GM21619 (cell line): ENCODE data around the gene CATSPERB.
"Not testable (repeated sequence)": the region's sequence is repeated elsewhere in the genome, so short reads cannot be mapped to it uniquely, and the experiment has no call there.

ENCODE experiments used
- ATAC-seq: cut with Tn5 transposase; IDR thresholded peaks from one replicate; pipeline ENCODE4 v1.9.1; 2021; ENCODE audit not compliant: unreplicated experiment

The CATSPERB gene

GRCh38 chr14:91739867-91740266, 8.0 kb upstream of the CATSPERB start:
- ATAC-seq, result not testable (repeated sequence)

GRCh38 chr14:91737619-91738018, 5.7 kb upstream of the CATSPERB start:
- ATAC-seq, result no peak

DNA sequence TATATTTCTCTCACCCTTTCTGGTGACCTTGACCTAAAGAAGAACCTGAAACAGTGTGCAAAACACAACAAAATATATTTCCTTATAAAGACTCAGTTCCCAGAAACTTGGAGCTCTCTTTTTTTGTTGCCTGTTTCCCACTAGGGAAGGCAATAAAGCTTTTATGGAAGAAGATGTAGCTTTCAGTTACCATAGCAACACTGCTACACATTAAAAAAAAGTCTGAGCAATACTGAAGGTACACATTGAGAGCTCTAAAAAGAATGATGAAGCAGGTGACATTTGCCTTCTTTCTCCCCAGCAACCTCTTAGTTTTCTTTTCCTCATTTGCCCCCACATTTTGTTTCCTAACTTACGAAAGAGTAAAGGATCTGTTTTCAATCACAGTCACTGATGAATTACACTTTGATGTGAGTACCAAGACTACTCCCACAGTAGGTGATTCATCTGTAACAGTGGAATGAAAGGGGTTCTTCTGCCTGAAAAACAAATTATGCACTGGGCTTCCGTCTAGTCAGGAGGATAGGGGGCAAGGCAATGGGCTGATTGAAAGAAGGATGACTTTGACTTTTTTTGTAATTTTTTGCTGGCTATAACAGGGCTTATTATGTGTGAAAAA, 1.1 kb upstream of the CATSPERB start:
- no peak for ATAC-seq

DNA sequence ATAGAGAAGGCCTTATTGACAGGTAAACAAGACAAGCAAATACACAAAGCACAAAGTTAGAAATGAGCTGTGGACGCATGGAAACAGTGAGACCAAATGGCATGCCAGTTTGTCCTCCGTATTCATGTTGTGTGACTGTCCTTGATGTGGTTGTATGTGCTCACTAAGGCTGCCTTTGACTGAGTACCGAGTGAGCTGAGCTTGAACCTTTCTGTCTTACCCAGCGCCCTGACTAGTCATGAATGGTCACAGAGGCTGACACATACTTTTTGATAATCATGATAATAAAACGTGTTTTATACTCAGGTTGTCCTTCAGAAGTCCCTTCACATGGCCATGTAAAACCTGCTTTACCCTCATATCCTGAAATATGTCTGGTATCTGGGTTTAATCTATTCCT, 553 bp upstream of the CATSPERB start:
- no peak for ATAC-seq

- no peak for ATAC-seq
These were observed 868 bp downstream of the CATSPERB start for GRCh38 chr14:91731018-91731417.

- no peak for ATAC-seq
These were observed 2.1 kb downstream of the CATSPERB start for GRCh38 chr14:91729756-91730155.

GRCh38 chr14:91728616-91729183, 3.2 kb downstream of the CATSPERB start:
- no peak for ATAC-seq

DNA sequence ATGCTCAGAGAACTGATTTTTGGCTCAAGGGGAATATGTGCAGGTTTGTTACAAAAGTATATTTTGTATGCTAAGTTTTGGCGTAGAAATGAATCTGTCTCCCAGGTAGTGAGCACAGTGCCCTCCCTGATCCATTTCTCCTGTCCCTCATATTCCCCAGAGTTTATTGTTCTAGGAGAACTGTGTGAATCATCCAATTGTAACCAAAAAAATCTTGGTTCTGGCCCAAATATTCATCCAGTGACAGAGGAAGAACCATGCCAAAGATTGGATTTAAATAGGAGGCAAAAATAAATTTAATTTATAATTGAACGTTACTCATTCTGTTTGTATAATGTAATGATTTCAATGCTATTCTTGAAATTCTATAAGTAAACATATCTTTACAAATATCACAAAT, 4.8 kb downstream of the CATSPERB start:
- no peak for ATAC-seq

- ATAC-seq, result no peak
These were observed 8.4 kb downstream of the CATSPERB start for GRCh38 chr14:91723501-91723900.

GRCh38 chr14:91722386-91722785, 9.5 kb downstream of the CATSPERB start:
- no peak for ATAC-seq

DNA sequence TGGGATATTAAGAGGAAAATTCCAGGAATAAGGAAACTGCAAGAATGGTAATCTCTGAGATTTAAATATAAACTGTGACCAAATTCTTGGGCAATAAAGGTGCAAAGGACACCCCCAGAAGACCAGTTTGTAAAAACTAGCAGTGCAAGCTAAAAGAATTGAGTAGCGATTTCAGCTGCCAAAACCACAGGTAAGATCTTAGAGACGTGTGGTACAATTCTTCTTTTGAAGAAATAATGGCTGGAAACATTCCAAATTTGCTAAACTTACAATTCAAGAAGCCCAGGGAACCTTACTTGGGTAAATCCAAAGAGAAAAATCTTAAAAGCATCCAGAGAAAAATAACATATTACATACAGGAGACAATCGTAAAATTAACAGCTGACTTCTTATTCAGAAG, 12.0 kb downstream of the CATSPERB start:
- no peak for ATAC-seq

GRCh38 chr14:91716999-91717398, 14.9 kb downstream of the CATSPERB start:
- no peak for ATAC-seq

- no peak for ATAC-seq
These were observed 17.1 kb downstream of the CATSPERB start for GRCh38 chr14:91714805-91715204.

DNA sequence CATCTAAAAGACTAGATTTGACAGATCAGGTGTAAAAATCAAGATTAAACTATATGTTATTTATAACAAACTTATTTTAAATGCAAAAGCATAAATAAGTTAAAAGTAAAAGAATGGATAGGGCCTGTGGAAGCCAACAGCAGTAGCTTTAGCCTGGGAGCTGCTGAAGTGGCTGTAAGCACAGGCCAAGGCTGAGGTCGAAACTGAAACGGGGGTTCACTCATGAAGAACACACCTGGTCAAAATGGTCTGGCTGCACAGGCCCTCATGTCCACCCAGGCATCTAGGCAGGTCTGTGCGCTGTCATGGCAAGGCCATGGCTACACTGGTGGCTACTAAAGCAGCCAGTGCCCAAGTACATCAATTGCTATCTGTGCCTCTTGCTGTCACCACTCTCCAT, 23.1 kb downstream of the CATSPERB start:
- ATAC-seq, result no peak

DNA sequence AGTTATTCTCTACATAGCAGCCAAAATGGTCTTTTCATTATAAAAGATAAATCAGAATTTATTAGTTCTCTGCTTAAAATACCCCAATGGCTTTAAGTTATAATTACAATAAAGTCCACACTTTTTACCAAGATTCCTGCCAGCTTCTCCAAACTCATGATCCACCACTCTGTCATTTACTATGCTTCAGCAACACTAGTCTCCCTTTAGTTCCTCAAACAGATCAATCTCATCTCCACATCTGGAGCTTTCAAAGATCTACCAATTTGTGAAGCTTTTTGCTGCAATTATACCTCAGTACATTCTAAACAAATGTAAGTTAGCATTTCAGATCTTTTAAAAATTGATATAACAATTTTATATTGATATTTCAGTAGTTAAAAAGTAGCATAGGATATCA, 24.9 kb downstream of the CATSPERB start:
- ATAC-seq, result no peak

GRCh38 chr14:91694643-91695042, 37.2 kb downstream of the CATSPERB start:
- ATAC-seq, result no peak

DNA sequence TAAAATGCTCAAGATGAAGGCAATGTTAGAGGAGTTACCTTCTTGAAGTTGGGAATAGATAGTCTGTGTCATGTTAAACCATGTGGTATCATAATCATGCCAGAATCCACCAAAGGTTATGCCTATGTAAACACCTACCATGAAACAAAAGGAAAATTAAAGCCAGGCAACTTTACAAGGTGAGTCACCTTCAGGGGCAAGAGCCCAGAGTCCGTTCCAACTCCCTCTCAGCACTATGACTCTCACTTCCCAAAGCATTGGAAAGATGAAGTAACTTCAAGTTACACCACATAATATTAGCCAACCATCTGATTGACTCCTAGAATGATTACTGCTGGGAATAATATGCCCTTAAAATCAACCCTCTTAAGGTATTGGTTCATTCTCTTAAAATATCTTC, 38.5 kb downstream of the CATSPERB start:
- ATAC-seq, result no peak

DNA sequence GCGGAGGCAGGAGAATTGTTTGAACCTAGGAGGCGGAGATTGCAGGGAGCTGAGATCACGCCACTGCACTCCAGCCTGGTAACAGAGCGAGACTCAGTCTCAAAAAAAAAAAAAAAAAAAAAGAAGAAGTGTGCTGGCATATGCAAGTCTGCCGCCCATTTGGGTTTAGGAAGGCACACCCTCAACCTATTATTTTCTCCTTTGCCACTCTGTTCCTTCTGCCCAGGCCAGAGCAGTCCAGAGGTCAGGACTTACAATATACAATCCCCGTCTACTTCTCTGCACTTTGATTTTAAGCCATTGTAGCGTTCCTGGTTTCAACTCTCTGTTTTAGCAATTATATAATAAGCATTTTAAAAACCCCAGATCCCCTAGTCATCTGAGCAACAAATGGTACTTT, 39.8 kb downstream of the CATSPERB start:
- no peak for ATAC-seq

DNA sequence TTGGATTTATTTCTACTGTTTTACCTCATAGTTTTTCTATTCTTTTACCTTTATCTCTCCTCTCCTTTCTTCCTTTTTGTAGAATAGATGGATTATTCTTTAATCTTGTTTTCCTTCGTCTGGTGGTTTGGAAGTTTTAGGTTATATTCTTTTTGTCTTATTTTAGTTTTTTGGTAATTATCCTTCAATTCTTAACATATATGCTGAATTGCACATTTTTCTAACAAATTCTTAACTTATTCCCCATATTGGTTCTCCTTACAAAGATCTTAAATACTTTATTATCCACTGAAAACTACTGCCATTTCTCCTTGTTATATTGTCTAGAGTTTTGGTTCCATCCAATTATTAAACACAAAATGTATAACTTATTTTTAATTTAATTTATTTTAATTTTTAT, 42.3 kb downstream of the CATSPERB start:
- no peak for ATAC-seq

DNA sequence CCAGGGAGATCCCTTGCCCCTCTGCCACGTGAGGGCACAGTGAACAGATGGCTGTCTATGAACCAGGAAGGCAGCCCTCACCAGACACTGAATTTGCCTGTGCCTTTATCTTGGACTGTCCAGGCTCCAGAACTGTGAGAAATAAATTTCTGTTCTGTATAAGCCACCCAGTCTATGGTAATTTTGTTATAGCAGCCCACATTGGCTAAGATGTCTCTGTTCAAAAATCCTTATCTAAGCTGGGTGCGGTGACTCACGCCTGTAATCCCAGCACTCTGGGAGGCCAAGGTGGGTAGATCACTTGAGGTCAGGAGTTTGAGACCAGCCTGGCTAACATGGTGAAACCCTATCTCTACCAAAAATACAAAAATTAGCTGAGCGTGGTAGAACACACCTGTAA, 44.5 kb downstream of the CATSPERB start:
- ATAC-seq, result not testable (repeated sequence)

DNA sequence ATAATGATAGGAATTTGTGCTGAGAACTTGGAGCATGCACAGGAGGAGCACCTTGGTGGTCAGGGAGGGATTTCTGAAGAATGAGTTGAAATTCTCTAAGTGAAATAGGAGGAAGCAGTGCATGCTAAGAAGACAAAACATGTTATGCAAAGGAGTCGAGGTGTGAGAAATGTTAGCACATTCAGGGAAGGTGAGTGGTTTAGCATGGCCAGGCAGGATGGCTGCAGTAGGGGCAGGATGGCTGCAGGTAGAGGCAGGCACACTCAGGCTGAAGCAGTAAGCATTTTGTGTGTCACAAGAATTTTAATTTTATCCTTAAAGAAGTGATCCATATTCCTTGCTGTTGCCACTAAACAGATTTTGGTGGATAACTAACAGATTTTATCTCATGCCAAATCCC, 46.3 kb downstream of the CATSPERB start:
- ATAC-seq, result no peak

GRCh38 chr14:91681893-91682563, 49.9 kb downstream of the CATSPERB start:
- no peak for ATAC-seq

DNA sequence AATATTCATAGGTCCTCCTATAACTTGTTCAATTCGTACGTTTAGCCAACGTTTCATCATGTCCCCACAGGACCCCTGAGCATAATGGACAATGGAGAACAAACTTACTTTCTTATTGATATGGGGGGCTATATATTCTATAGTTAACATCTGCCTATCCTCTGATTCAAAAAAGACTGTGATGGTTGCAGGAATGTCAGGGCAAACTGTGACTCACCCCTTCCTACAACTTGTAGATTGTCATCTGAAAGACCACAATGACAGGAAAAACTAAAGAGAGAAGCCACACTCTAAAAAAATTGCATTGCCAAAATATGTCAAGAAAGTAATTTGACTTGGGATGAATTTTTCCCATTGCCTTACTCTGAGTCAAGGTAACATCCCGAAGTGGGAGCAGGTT, 50.8 kb downstream of the CATSPERB start:
- ATAC-seq, result no peak
